ENCODE measurements around the gene WDR46. TPM values are rescaled to one million over a fixed set of nuclear protein-coding genes. Genes with fewer than 3 reads are reported as not detected.

The WDR46 gene
- total and polyA plus RNA-seq, 10 of the 15 experiments (the other 5 are each of a cell fraction or from before 2014, with no cell fraction given), result 10.1 to 147 (median 86.0) TPM

GRCh38 chr6:33299237-33299944 lies 10.4 kb upstream of the WDR46 start (continued):
- peak; percentile 30 for TF ChIP-seq ZNF687 (IDR thresholded peaks at IDR 0.05)
- peak in 1 of 2 experiments; percentile 72; a peak in 1 of 4 replicates for TF ChIP-seq ETV6 (conservative IDR thresholded peaks at IDR 0.05 in 1 of 2, IDR thresholded peaks at IDR 0.05 in 1 of 2; ENCODE audit: borderline replicate concordance in 1 of 2, low read depth in 1 of 2)
- no peak for TF ChIP-seq JUND (IDR thresholded peaks at IDR 0.05; ENCODE audit: low read depth, low read length)
- TF ChIP-seq MAX (IDR thresholded peaks at IDR 0.05; ENCODE audit: low read depth, low read length), result no peak
- TF ChIP-seq NR2C1 (IDR thresholded peaks at IDR 0.05), result no peak
- 0 out of 2 replicates have a peak, but pooled peaks have one; percentile 52 for TF ChIP-seq ZBTB33 (IDR thresholded peaks at IDR 0.05)
- TF ChIP-seq ZBTB40 (IDR thresholded peaks at IDR 0.05; ENCODE audit: borderline replicate concordance), result peak; percentile 88
- TF ChIP-seq ATF3 (IDR thresholded peaks at IDR 0.05; ENCODE audit: borderline replicate concordance, extremely low read depth, low read depth, low read length), result no peak
- no peak for TF ChIP-seq USF2 (IDR thresholded peaks at IDR 0.05; ENCODE audit: borderline replicate concordance, low read depth, low read length)
- TF ChIP-seq HCFC1 (IDR thresholded peaks at IDR 0.05; ENCODE audit: low read length), result peak; percentile 46; the same call in 1 of the 2 replicates
- TF ChIP-seq IRF3 (IDR thresholded peaks at IDR 0.05), result no peak
- peak; percentile 6 for TF ChIP-seq SIX5 (IDR thresholded peaks at IDR 0.05; ENCODE audit: low read depth, low read length, severe bottlenecking)
- peak; percentile 97 for TF ChIP-seq NBN (IDR thresholded peaks at IDR 0.05)
- peak; percentile 63; the same call in 1 of the 2 replicates for TF ChIP-seq MTA2 (IDR thresholded peaks at IDR 0.05; ENCODE audit: low read depth)
- TF ChIP-seq PAX5 (IDR thresholded peaks at IDR 0.05; ENCODE audit: borderline replicate concordance, low read depth, low read length), result no peak; the same call in 1 of the 2 replicates

Data from GM12878 (cell line).